Inferior parietal cortex (tissue), 1 donor: ENCODE results near the gene CNTNAP1.
A peak's percentile ranks its signal among the peaks of the same experiment; 100 is the strongest.

ENCODE experiments used
- DNase-seq: peaks from one replicate; pipeline ENCODE4 v3.0.0-alpha.2; 2016; ENCODE audit errors: extremely low spot score

Gene CNTNAP1

GRCh38 chr17:42685831-42686230, 3.5 kb downstream of the CNTNAP1 start:
- DNase-seq: no peak

- DNase-seq: no peak
Measured at GRCh38 chr17:42686520-42687128, 4.3 kb downstream of the CNTNAP1 start.

- no peak for DNase-seq
Measured at GRCh38 chr17:42687707-42688320, 5.5 kb downstream of the CNTNAP1 start.

GRCh38 chr17:42690596-42690995, 8.3 kb downstream of the CNTNAP1 start:
- no peak for DNase-seq

- DNase-seq: no peak
Measured at GRCh38 chr17:42691021-42691545, 8.8 kb downstream of the CNTNAP1 start.

GRCh38 chr17:42692489-42692888, 10.2 kb downstream of the CNTNAP1 start:
- DNase-seq: no peak

GRCh38 chr17:42694524-42694923, 12.2 kb downstream of the CNTNAP1 start:
- DNase-seq: no peak

GRCh38 chr17:42695500-42695899, 13.2 kb downstream of the CNTNAP1 start:
- no peak for DNase-seq

GRCh38 chr17:42697108-42697811, 14.9 kb downstream of the CNTNAP1 start:
- no peak for DNase-seq

GRCh38 chr17:42698736-42699414, 16.5 kb downstream of the CNTNAP1 start:
- DNase-seq: no peak

- DNase-seq: no peak
Measured at GRCh38 chr17:42699415-42699740, 17.0 kb downstream of the CNTNAP1 start.

- no peak for DNase-seq
Measured at GRCh38 chr17:42700586-42701289, 18.4 kb downstream of the CNTNAP1 start.

- DNase-seq: no peak
Measured at GRCh38 chr17:42702446-42702845, 20.1 kb downstream of the CNTNAP1 start.

- DNase-seq: no peak
Measured at GRCh38 chr17:42704490-42704836, 22.1 kb downstream of the CNTNAP1 start.

GRCh38 chr17:42704837-42705494, 22.6 kb downstream of the CNTNAP1 start:
- no peak for DNase-seq

- no peak for DNase-seq
Measured at GRCh38 chr17:42706732-42707131, 24.4 kb downstream of the CNTNAP1 start.

- no peak for DNase-seq
Measured at GRCh38 chr17:42708588-42708987, 26.3 kb downstream of the CNTNAP1 start.

- DNase-seq: no peak
Measured at GRCh38 chr17:42709561-42709960, 27.2 kb downstream of the CNTNAP1 start.

GRCh38 chr17:42720996-42721583, 38.8 kb downstream of the CNTNAP1 start:
- DNase-seq: peak; percentile 83

- DNase-seq: no peak
Measured at GRCh38 chr17:42723636-42724035, 41.3 kb downstream of the CNTNAP1 start.

GRCh38 chr17:42725143-42725542, 42.8 kb downstream of the CNTNAP1 start:
- no peak for DNase-seq
